Bronchial epithelial cell (primary cell): Measurements from ENCODE around the gene ASPSCR1. TPM values are rescaled to one million over a fixed set of nuclear protein-coding genes. Genes with fewer than 3 reads are reported as not detected.

ENCODE experiments used
- DNase-seq: peaks from one replicate; pipeline ENCODE4 v3.0.0-alpha.2; 2010; ENCODE audit warnings: low read depth
- FAIRE-seq: peaks from 2 replicates; lab custom pipeline; 2011; peaks lifted over from hg19 to GRCh38; lab: Jason Lieb, UNC
- H3K27me3 ChIP-seq: 2 replicates; pipeline ENCODE4 v1.5.1; 2011; ENCODE audit warnings: low read length; ENCODE audit not compliant: control insufficient read depth, insufficient read depth
- H3K36me3 ChIP-seq: 2 replicates; pipeline ENCODE4 v1.5.1; 2011; ENCODE audit warnings: low read length; ENCODE audit not compliant: control insufficient read depth, insufficient read depth
- H3K4me3 ChIP-seq: 2 replicates; pipeline ENCODE4 v1.5.1; 2011; ENCODE audit warnings: mild to moderate bottlenecking, low read depth, low read length, control low read depth
- CTCF ChIP-seq: IDR thresholded peaks from 2 replicates; pipeline ENCODE4 v1.5.1; 2011; ENCODE audit warnings: mild to moderate bottlenecking, moderate library complexity, low read length, control low read depth, inconsistent platforms; ENCODE audit not compliant: insufficient read depth, severe bottlenecking
- total RNA-seq: library from RNA; depleted of rRNA; stranded (reverse); fragments of >200 nt; gene quantifications from 2 replicates; pipeline ENCODE4 v1.2.1, GENCODE V29; 2014

ASPSCR1 gene
- total RNA-seq, 1 donor from 2014 or later = 22.6 TPM

GRCh38 chr17:82012261-82012639, 34.8 kb downstream of the ASPSCR1 start:
- H3K36me3 ChIP-seq = peaks cover 3% of the 10 kb centered on the region
- DNase-seq = no peak
- no peaks in the 10 kb centered on the region for H3K27me3 ChIP-seq
- FAIRE-seq = no peak
- no peak overlapping the region for H3K4me3 ChIP-seq
- no peak for TF ChIP-seq CTCF

DNA sequence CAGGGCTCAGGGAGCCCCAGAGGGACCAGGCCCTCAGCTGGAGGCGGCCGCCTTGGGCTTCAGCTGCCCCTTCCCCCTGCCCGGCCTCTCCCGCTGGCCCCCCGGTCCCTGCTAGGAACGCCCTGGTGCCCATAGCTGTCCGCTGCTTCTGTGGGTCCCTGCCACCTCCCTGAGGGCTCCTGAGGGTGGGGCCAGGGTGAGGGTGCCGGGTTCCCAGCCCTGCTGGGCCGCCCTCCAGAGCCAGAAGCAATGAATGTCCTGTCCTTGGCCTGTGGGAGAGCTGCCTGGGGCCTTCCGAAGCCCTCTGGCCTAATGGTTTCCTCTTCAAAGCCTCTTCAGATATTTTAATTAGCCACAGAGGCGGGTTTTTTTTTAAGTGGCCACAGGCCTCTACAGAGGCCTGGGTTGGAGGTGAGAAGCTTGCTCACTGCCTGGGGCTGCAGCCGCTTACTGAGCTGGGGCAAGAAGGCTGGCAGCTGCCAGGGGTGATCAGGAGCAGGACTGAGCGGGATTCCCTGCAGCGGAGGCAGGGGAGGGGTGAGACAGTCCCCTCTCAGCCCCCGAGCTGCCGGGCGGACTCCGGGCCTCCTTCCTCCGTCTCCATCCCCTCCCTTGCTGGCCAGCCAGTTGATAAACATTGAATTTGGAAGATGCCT, 35.3 kb downstream of the ASPSCR1 start:
- Histone ChIP-seq H3K36me3 (peaks cover 3% of the 10 kb centered on the region), H3K4me3 (no peak overlapping the region), H3K27me3 (no peaks in the 10 kb centered on the region)
- FAIRE-seq = no peak
- no peak for DNase-seq
- no peak for TF ChIP-seq CTCF

DNA sequence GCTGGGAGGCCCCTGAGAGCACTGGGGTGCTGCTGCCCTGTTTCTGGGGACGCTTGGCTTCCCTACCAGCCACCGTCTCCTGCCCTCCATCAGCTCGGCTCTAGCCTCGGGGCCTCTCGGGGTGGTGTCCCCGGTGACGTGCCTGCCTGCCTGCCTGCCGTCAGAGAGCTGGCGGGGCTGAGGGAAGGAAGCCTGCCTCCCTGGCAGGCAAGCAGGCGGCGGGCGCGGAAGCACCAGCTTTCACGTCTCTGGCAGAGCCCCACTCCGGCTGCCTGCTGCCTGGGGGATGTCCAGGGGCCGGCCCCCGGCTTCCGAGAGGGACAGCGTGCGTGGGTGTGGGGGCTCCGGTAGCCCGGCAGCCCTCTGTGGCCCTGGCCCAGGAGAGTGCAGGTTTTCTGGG, 35.9 kb downstream of the ASPSCR1 start:
- no peak for FAIRE-seq

DNA sequence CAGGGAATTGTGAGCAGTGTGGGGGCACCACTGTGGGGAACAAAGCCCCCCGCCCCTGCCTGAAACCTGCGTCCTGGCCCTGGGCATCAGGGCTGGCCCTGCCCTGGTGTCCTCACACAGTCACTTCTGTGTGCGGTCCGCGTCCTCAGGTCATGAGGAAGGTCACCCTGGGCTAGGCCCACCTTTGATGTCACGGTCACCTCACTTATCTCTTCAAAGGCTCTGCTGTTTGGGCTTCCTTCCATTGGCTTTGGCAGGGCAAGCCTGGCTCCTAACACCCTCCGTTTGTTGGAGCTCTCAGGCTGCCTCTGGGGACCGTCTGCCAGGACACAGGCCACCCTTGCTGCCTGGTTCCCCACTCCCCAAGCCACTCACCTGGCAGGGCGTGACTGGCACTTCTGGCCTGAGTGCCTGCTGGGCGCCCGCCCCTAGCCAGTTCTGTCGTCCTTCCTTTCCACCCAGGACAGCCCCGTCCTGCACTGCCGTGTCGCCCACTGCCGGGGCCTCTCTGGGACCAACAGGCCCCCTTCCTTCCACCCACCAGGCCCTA, 36.4 kb downstream of the ASPSCR1 start:
- no peak for FAIRE-seq
- H3K4me3 ChIP-seq = no peak overlapping the region
- H3K27me3 ChIP-seq = no peaks in the 10 kb centered on the region
- H3K36me3 ChIP-seq = peaks cover 3% of the 10 kb centered on the region
- DNase-seq = no peak
- no peak for TF ChIP-seq CTCF

More for the DNA sequence above, 35.9 kb downstream of the ASPSCR1 start:
- Histone ChIP-seq H3K27me3 (no peaks in the 10 kb centered on the region), H3K4me3 (no peak overlapping the region), H3K36me3 (peaks cover 3% of the 10 kb centered on the region)
- no peak for DNase-seq
- no peak for TF ChIP-seq CTCF

- no peak for TF ChIP-seq CTCF
- peaks cover 2% of the 10 kb centered on the region for H3K36me3 ChIP-seq
- H3K4me3 ChIP-seq = no peak overlapping the region
- FAIRE-seq = no peak
- no peaks in the 10 kb centered on the region for H3K27me3 ChIP-seq
- DNase-seq = no peak
Observed at GRCh38 chr17:82014432-82014831, 37.0 kb downstream of the ASPSCR1 start.

DNA sequence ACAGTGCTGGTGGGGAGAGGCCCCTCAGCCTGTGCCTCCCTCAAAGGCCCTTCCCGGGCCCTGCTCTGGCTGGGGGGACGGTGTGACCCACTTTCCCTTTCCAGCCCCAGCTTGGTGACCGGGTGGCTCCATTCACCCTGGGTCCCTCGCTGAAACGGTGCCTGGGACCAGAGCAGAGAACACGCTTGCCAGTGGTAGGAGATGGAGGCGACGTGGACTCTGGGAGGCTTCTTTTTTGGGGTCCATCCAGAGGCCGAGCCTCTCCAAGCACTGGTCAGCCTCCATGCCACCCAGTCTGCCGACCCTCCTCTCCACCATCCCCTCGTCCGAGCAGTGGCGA, 37.5 kb downstream of the ASPSCR1 start:
- Histone ChIP-seq H3K4me3 (no peak overlapping the region), H3K27me3 (no peaks in the 10 kb centered on the region), H3K36me3 (peaks cover 2% of the 10 kb centered on the region)
- FAIRE-seq (peak; percentile 36), DNase-seq (no peak)
- TF ChIP-seq CTCF = no peak
